Retinal pigment epithelial cell (primary cell): ENCODE results near the gene PATZ1.

Experiments used
- DNase-seq: peaks from one replicate; pipeline ENCODE4 v3.0.0-alpha.2; 2010; ENCODE audit warnings: low read depth
- H3K4me3 ChIP-seq: 2 replicates; pipeline ENCODE4 v1.5.1; 2011; ENCODE audit warnings: mild to moderate bottlenecking, low read length, control low read depth, moderate library complexity
- CTCF ChIP-seq: conservative IDR thresholded peaks from 2 replicates; pipeline ENCODE4 v1.5.1; 2011; ENCODE audit warnings: low read depth, low read length, control low read depth, inconsistent platforms

Gene PATZ1

GRCh38 chr22:31346733-31347250 lies 646 bp upstream of the PATZ1 start:
- TF ChIP-seq CTCF, result no peak
- no peak for DNase-seq
- H3K4me3 ChIP-seq, result peak overlapping the region; percentile 58

- DNase-seq, result no peak
- peak; percentile 62 for TF ChIP-seq CTCF
- peak overlapping the region; percentile 58 for H3K4me3 ChIP-seq
These were observed 553 bp downstream of the PATZ1 start for GRCh38 chr22:31345331-31346254.

GRCh38 chr22:31344578-31345330 lies 1.4 kb downstream of the PATZ1 start:
- peak overlapping the region; percentile 54 for H3K4me3 ChIP-seq
- TF ChIP-seq CTCF, result no peak
- no peak for DNase-seq

GRCh38 chr22:31344256-31344577 lies 1.9 kb downstream of the PATZ1 start:
- H3K4me3 ChIP-seq, result peak overlapping the region; percentile 38
- no peak for DNase-seq
- TF ChIP-seq CTCF, result no peak

- no peak for DNase-seq
- peak overlapping the region; percentile 38 for H3K4me3 ChIP-seq
- TF ChIP-seq CTCF, result no peak
These were observed 2.6 kb downstream of the PATZ1 start for GRCh38 chr22:31343235-31344191.

- DNase-seq, result no peak
- H3K4me3 ChIP-seq, result peak overlapping the region; percentile 38
- TF ChIP-seq CTCF, result no peak
These were observed 3.6 kb downstream of the PATZ1 start for GRCh38 chr22:31342389-31343140.
